ENCODE data around the gene PGF. TPM values are rescaled to one million over a fixed set of nuclear protein-coding genes. Genes with fewer than 3 reads are reported as not detected.

The PGF gene
- total RNA-seq, 1 donor from 2014 or later, result 4.2 TPM

- peaks cover 70% of the 10 kb centered on the region for H3K4me1 ChIP-seq
- intact Hi-C loops (cut with micrococcal nuclease), result no loop called here
Observed at GRCh38 chr14:74977164-74977900, 21.9 kb upstream of the PGF start.

GRCh38 chr14:74976264-74977113 lies 21.1 kb upstream of the PGF start:
- no peak overlapping the region for H3K4me3 ChIP-seq
- H3K27ac ChIP-seq (replicated peaks), result peak overlapping the region; percentile 79
- TF ChIP-seq, protein P1, sequence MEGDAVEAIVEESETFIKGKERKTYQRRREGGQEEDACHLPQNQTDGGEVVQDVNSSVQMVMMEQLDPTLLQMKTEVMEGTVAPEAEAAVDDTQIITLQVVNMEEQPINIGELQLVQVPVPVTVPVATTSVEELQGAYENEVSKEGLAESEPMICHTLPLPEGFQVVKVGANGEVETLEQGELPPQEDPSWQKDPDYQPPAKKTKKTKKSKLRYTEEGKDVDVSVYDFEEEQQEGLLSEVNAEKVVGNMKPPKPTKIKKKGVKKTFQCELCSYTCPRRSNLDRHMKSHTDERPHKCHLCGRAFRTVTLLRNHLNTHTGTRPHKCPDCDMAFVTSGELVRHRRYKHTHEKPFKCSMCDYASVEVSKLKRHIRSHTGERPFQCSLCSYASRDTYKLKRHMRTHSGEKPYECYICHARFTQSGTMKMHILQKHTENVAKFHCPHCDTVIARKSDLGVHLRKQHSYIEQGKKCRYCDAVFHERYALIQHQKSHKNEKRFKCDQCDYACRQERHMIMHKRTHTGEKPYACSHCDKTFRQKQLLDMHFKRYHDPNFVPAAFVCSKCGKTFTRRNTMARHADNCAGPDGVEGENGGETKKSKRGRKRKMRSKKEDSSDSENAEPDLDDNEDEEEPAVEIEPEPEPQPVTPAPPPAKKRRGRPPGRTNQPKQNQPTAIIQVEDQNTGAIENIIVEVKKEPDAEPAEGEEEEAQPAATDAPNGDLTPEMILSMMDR (IDR thresholded peaks at IDR 0.05; ENCODE audit: borderline replicate concordance), result no peak
- intact Hi-C loops (cut with micrococcal nuclease), result no loop called here
- no peaks in the 10 kb centered on the region for H3K36me3 ChIP-seq
- H3K27me3 ChIP-seq (ENCODE audit: low read depth), result no peaks in the 10 kb centered on the region
- no peaks in the 10 kb centered on the region for H3K9me3 ChIP-seq (replicated peaks)
- H3K4me1 ChIP-seq, result peaks cover 63% of the 10 kb centered on the region
- no peak for DNase-seq

More at GRCh38 chr14:74977164-74977900, 21.9 kb upstream of the PGF start:
- no peak overlapping the region for H3K4me3 ChIP-seq
- TF ChIP-seq, protein P1 (IDR thresholded peaks at IDR 0.05; ENCODE audit: borderline replicate concordance), result no peak
- H3K9me3 ChIP-seq (replicated peaks), result no peaks in the 10 kb centered on the region
- no peaks in the 10 kb centered on the region for H3K36me3 ChIP-seq
- H3K27ac ChIP-seq (replicated peaks), result no peak overlapping the region
- no peaks in the 10 kb centered on the region for H3K27me3 ChIP-seq (ENCODE audit: low read depth)
- DNase-seq, result no peak

DNA sequence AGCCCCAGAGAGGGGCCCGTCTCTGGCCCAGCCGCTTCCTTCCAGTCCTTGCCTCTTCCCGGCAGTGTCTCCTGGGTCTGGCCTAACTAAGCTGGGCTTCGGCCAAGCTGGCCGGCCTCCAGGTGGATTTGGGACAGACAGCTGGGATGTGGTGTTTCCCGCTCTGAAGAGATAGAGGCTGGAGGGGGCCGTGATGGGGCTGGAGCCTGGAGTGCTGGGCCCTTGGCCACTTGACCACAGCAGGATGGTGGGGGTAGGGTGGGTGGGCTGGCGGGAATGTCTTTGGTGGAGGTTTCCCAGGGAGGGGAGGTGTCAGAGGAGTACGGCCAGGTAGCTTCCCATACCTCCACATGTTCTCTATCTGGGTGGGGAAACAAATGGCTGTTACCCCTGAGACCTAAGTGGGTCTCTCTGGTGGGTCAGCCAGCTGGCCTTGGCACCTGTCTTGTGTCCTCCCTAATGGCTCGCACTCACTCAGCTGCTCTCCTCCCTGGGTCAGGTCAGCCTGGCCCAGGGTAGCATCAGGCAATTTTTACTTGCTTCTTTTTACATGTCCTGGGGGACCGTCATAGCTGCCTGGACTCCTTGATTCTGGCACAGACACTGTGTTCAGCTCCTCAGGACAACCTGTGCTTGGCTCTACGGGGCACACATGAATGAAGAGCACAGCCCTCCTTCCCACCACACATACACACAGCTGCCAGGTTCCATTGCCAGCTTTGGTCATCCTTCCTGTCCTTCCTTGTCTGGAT lies 19.8 kb upstream of the PGF start:
- Histone ChIP-seq H3K4me3 (no peak overlapping the region), H3K27me3 (ENCODE audit: low read depth) (no peaks in the 10 kb centered on the region), H3K4me1 (peaks cover 50% of the 10 kb centered on the region), H3K9me3 (replicated peaks) (no peaks in the 10 kb centered on the region), H3K27ac (replicated peaks) (peak overlapping the region; percentile 79), H3K36me3 (no peaks in the 10 kb centered on the region)
- TF ChIP-seq, protein P1 (IDR thresholded peaks at IDR 0.05; ENCODE audit: borderline replicate concordance), result no peak
- intact Hi-C loops (cut with micrococcal nuclease), result no loop called here
- DNase-seq, result peak; percentile 92

- intact Hi-C loops (cut with micrococcal nuclease), result no loop called here
- Histone ChIP-seq H3K27me3 (ENCODE audit: low read depth) (no peaks in the 10 kb centered on the region), H3K36me3 (no peaks in the 10 kb centered on the region), H3K4me1 (peaks cover 43% of the 10 kb centered on the region), H3K4me3 (no peak overlapping the region), H3K27ac (replicated peaks) (peak overlapping the region; percentile 79), H3K9me3 (replicated peaks) (no peaks in the 10 kb centered on the region)
- TF ChIP-seq, protein P1 (IDR thresholded peaks at IDR 0.05; ENCODE audit: borderline replicate concordance), result no peak
- peak; percentile 73 for DNase-seq
Observed at GRCh38 chr14:74974364-74975058, 19.1 kb upstream of the PGF start.

- Histone ChIP-seq H3K27me3 (ENCODE audit: low read depth) (no peaks in the 10 kb centered on the region), H3K4me1 (peaks cover 42% of the 10 kb centered on the region), H3K4me3 (no peak overlapping the region), H3K27ac (replicated peaks) (peak overlapping the region; percentile 79), H3K36me3 (no peaks in the 10 kb centered on the region), H3K9me3 (replicated peaks) (no peaks in the 10 kb centered on the region)
- DNase-seq, result no peak
- TF ChIP-seq, protein P1 (IDR thresholded peaks at IDR 0.05; ENCODE audit: borderline replicate concordance), result no peak
- intact Hi-C loops (cut with micrococcal nuclease), result no loop called here
Observed at GRCh38 chr14:74973905-74974363, 18.5 kb upstream of the PGF start.

Measured in left ventricle myocardium inferior (tissue), 1 donor.